ENCODE results near the gene KRTAP1-3.

Gene KRTAP1-3

GRCh38 chr17:41012326-41013120 lies 22.2 kb downstream of the KRTAP1-3 start:
- Histone ChIP-seq H3K4me3 (ENCODE audit: low read depth, low read length) (no peak overlapping the region), H3K4me1 (ENCODE audit: control insufficient read depth, insufficient read depth, low read length) (no peaks in the 10 kb centered on the region), H3K27ac (ENCODE audit: extremely low read depth, low read depth, low read length) (no peak overlapping the region), H3K9me3 (ENCODE audit: control insufficient read depth, insufficient read depth, low read depth, low read length) (no peaks in the 10 kb centered on the region), H3K36me3 (ENCODE audit: control insufficient read depth in 2 of 2, insufficient read depth in 1 of 2, low read length in 2 of 2) (no peaks in the 10 kb centered on the region)
- POLR2A ChIA-PET, result no interaction called here
- TF ChIP-seq GFI1B (tag by site-specific recombination; IDR thresholded peaks at IDR 0.05) (no peak), ZNF510 (tag by site-specific recombination; IDR thresholded peaks at IDR 0.05; ENCODE audit: insufficient replicate concordance) (no peak), ZNF302 (tag by site-specific recombination; IDR thresholded peaks at IDR 0.05; ENCODE audit: low read depth) (no peak), ZNF398 (tag by site-specific recombination; IDR thresholded peaks at IDR 0.05) (no peak), GLIS2 (tag by site-specific recombination; IDR thresholded peaks at IDR 0.05) (no peak), PRDM1 (tag by site-specific recombination; IDR thresholded peaks at IDR 0.05) (no peak), PRDM10 (tag by site-specific recombination; IDR thresholded peaks at IDR 0.05) (no peak), ZNF707 (tag by site-specific recombination; IDR thresholded peaks at IDR 0.05) (no peak), ZNF623 (tag by site-specific recombination; IDR thresholded peaks at IDR 0.05) (no peak), FEZF1 (tag by site-specific recombination; IDR thresholded peaks at IDR 0.05) (no peak), ZFP3 (tag by site-specific recombination; IDR thresholded peaks at IDR 0.05; ENCODE audit: low read depth) (no peak)
- CTCF ChIA-PET, result no interaction called here

- no peaks in the 10 kb centered on the region for H3K4me1 ChIP-seq (ENCODE audit: control insufficient read depth, insufficient read depth, low read length)
- H3K36me3 ChIP-seq (ENCODE audit: control insufficient read depth in 2 of 2, insufficient read depth in 1 of 2, low read length in 2 of 2), result no peaks in the 10 kb centered on the region
- H3K9me3 ChIP-seq (ENCODE audit: control insufficient read depth, insufficient read depth, low read depth, low read length), result no peaks in the 10 kb centered on the region
- ChIA-PET POLR2A (no interaction called here), CTCF (interaction anchor here (0.7 kb wide), 1 partner anchor 44 kb away, joined by 3 read pairs; no protein-coding TSS in a partner anchor)
- H3K4me3 ChIP-seq (ENCODE audit: low read depth, low read length), result no peak overlapping the region
- no peak overlapping the region for H3K27ac ChIP-seq (ENCODE audit: extremely low read depth, low read depth, low read length)
- no peak for TF ChIP-seq YY1 (tag by site-specific recombination; IDR thresholded peaks at IDR 0.05)
- TF ChIP-seq ZNF169 (tag by site-specific recombination; IDR thresholded peaks at IDR 0.05), result no peak
- TF ChIP-seq ZNF394 (tag by site-specific recombination; IDR thresholded peaks at IDR 0.05; ENCODE audit: borderline replicate concordance), result no peak
- TF ChIP-seq ZNF629 (tag by site-specific recombination; IDR thresholded peaks at IDR 0.05), result no peak
- no peak for TF ChIP-seq HOXD13 (CRISPR knock-in tag; IDR thresholded peaks at IDR 0.05; ENCODE audit: borderline replicate concordance)
- TF ChIP-seq ZNF792 (tag by site-specific recombination; IDR thresholded peaks at IDR 0.05), result no peak
- TF ChIP-seq ZNF221 (tag by site-specific recombination; IDR thresholded peaks at IDR 0.05; ENCODE audit: borderline replicate concordance), result no peak
- no peak for TF ChIP-seq ZNF10 (tag by site-specific recombination; IDR thresholded peaks at IDR 0.05)
- TF ChIP-seq ZNF211 (tag by site-specific recombination; IDR thresholded peaks at IDR 0.05; ENCODE audit: low read depth), result no peak
- TF ChIP-seq OSR2 (tag by site-specific recombination; IDR thresholded peaks at IDR 0.05), result no peak
- TF ChIP-seq ZNF518A (tag by site-specific recombination; conservative IDR thresholded peaks at IDR 0.05; ENCODE audit: low read depth), result no peak
- no peak for TF ChIP-seq ZNF157 (tag by site-specific recombination; IDR thresholded peaks at IDR 0.05)
- TF ChIP-seq ZNF426 (tag by site-specific recombination; IDR thresholded peaks at IDR 0.05), result no peak
Observed at GRCh38 chr17:41010441-41010840, 24.2 kb downstream of the KRTAP1-3 start.

All from HEK293 (cell line).